VCaP (cell line): Measurements from ENCODE around the gene PRPSAP1.
"Not testable (repeated sequence)": the region's sequence is repeated elsewhere in the genome, so short reads cannot be mapped to it uniquely, and the experiment has no call there.

Source experiments
- H3K27ac ChIP-seq: fragments of 450-650 bp; 2 replicates; pipeline ENCODE4 v1.5.1; 2017
- TF ChIP-seq, protein P1 (sequence below): fragments of 450-650 bp; conservative IDR thresholded peaks from 2 replicates; pipeline ENCODE4 v1.5.1; 2017; ENCODE audit warnings: mild to moderate bottlenecking, moderate library complexity

Gene PRPSAP1

GRCh38 chr17:76354317-76354729 is 607 bp upstream of the PRPSAP1 start:
- H3K27ac ChIP-seq = peak overlapping the region; percentile 97
- TF ChIP-seq, protein P1, sequence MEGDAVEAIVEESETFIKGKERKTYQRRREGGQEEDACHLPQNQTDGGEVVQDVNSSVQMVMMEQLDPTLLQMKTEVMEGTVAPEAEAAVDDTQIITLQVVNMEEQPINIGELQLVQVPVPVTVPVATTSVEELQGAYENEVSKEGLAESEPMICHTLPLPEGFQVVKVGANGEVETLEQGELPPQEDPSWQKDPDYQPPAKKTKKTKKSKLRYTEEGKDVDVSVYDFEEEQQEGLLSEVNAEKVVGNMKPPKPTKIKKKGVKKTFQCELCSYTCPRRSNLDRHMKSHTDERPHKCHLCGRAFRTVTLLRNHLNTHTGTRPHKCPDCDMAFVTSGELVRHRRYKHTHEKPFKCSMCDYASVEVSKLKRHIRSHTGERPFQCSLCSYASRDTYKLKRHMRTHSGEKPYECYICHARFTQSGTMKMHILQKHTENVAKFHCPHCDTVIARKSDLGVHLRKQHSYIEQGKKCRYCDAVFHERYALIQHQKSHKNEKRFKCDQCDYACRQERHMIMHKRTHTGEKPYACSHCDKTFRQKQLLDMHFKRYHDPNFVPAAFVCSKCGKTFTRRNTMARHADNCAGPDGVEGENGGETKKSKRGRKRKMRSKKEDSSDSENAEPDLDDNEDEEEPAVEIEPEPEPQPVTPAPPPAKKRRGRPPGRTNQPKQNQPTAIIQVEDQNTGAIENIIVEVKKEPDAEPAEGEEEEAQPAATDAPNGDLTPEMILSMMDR = no peak

- TF ChIP-seq, protein P1 = no peak
- peak overlapping the region; percentile 97 for H3K27ac ChIP-seq
These were observed 615 bp downstream of the PRPSAP1 start for GRCh38 chr17:76353004-76353598.

- TF ChIP-seq, protein P1 = no peak
- H3K27ac ChIP-seq = peak overlapping the region; percentile 97
These were observed 2.1 kb downstream of the PRPSAP1 start for GRCh38 chr17:76351526-76352071.

- TF ChIP-seq, protein P1 = no peak
- H3K27ac ChIP-seq = peak overlapping the region; percentile 97
These were observed 3.3 kb downstream of the PRPSAP1 start for GRCh38 chr17:76350463-76350862.

GRCh38 chr17:76346936-76347335 is 6.8 kb downstream of the PRPSAP1 start:
- H3K27ac ChIP-seq = not testable (repeated sequence)

- no peak overlapping the region for H3K27ac ChIP-seq
- TF ChIP-seq, protein P1 = no peak
These were observed 8.2 kb downstream of the PRPSAP1 start for GRCh38 chr17:76345377-76345974.

DNA sequence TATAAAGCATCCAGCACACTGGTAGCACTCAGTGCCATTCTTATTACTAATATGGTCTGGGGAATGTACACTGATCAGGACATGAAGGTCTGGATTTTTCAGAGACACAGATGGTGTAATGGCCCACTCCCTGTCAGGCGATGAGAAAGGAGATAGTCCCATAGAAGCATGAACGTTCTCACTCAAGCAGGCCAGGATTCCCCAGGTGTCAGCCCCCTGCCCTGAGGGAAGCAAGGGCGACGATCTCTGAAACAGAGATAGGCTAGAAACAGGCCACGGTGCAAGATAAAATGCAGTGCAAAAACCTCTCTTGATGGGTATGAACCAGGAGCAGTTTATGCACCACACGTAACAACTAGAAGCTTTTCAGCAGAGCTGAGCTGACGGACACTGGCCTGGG is 10.6 kb downstream of the PRPSAP1 start:
- H3K27ac ChIP-seq = no peak overlapping the region
- TF ChIP-seq, protein P1 = no peak

DNA sequence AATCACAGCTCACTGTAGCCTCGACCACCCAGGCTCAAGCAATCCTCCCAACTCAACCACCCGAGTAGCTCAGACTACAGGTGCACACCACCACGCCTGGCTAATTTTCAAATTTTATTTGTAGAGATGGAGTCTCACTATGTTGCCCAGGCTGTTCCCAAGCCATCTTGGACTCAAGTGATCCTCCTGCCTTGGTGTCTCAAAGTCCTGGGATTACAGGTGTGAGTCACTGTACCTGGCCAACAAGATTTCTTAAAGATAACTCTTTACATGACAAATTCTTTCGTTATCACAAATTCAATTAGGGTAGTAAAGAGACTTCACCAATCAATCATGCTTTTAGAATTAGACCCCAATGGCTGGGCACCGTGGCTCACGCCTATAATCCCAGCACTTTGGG is 12.4 kb downstream of the PRPSAP1 start:
- TF ChIP-seq, protein P1 = no peak
- H3K27ac ChIP-seq = no peak overlapping the region
